ENCODE measurements around the gene FAM83F.

DNA sequence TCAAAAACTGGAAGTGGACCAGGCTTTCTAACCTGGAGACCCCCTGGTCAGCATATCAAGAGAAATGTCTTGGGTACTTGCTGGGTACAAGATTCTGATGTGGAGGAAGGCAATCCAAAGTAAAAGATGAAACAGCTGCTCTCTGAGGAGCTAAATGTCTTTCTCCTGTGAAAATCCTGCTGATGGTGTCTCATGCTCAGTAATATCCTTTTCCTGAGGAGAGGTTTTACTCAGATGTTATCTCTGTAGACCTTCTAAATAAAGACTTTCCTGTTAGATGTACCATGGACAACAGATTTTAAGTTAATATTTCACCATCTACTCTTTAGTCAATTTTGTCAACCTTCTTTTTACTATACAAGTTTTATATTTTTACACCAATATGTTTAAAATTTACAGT, 62.9 kb downstream of the FAM83F start:
- no peak for TF ChIP-seq ZNF274 (IDR thresholded peaks at IDR 0.05; ENCODE audit: low read depth, low read length)
- no peak for TF ChIP-seq YY1 (IDR thresholded peaks at IDR 0.05; ENCODE audit: insufficient read depth, insufficient read length)
- TF ChIP-seq SUZ12 (IDR thresholded peaks at IDR 0.05; ENCODE audit: extremely low read depth, insufficient read depth, insufficient read length), result no peak
